ENCODE data around the gene C18orf32.
"Not testable (repeated sequence)": the region's sequence is repeated elsewhere in the genome, so short reads cannot be mapped to it uniquely, and the experiment has no call there.

C18orf32 gene

DNA sequence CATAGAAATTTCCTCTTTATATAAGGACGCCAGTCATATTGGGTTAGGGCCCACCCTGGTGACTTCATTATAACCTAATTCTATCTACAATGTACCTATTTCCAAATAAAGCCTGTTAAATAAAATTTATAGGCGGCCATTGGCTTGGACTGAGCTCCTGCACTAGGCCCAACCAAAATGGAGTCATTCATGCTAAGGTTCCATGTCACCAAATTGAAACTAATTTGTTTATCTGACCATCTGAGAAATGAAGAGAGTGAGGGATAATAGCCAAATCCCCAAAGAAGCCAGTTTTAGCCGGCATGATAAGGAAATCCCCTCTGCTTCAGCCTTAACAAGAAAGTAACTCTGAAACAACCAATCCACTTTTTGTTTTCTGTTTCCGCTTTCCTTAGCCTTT, 19.4 kb downstream of the C18orf32 start:
- DNase-seq (ENCODE audit: low read depth, low spot score) = no peak

DNA sequence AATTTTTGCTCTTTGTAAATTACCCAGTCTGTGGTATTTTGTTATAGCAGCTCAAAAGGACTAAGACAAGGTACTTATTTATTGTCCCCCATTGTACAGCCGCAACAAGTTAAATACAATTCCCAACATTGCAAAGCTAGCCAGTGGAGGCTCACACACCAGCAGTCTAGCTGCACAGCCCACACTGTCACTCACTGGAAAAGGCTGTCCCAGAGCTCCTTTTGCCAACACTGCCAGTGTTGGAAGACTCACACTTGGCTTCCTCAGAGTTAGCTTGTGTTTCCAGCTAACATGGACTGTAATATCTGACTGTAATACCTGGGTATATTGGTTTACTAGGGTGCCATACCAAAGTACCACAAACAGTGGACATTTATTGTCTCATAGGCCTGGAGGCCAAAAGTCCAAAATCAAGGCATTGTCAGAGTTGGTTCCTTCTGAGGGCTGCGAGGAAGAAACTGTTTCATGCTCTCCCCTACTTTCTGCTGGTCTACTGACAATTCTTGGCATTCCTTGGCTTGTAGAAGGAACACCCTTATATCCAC, 19.9 kb downstream of the C18orf32 start:
- no peak for DNase-seq (ENCODE audit: low read depth, low spot score)

DNA sequence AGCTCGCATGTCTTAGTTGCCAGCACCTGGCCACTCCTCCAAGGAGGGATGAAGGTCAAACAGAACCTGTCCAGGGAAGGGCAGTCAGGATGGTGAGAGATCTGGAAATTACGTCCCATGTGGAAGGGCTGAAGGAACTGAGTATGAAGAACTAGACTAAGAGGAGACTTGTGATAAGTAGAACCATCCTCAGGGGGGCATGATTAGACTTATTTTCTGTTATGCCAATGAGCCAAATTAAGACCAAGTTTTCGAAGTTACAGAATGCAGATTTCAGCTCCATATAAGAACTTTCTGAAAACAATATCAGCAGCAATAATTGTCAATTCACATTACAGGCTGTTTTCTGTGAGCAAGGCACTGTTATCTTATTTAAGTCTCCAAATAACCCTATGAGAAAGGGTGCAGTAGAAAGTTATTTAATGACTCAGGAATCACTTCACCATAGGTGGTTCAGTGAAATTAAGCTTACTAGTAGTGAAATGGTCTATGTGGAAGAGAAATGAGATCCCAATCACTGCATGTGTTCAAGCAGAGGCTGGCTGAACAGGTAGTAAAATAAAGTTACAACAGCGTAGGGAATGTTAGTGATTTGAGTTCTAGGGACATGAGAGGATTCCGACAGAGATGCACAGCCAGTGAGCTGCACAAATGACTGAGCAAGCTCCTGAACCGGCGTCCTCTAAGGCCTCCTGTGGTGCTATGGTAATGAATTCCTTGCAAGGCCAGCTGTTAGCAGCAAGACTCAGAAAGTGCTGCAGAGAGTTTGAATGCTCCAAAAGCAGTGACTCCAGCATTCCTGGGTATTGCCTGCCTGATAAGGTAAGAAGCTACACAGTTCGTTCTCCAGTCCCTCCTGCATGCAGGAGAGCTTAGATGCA, 22.1 kb downstream of the C18orf32 start:
- DNase-seq (ENCODE audit: low read depth, low spot score) = peak; percentile 84

DNA sequence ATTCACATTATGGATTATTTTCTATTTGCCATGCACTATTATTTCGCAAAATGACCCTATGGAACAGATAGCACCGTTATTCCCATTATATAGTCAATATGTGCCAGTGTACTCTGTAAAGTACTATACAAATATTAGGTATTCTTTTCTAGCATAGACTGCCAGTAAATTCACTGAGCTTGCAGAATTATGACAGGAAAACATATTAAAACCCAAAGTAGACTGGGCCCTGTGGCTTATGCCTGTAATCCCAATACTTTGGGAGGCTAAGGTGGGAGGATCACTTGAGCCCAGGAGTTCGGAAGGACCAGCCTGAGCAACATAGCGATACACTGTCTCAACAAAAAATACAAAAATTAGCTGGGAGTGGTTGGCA, 25.4 kb downstream of the C18orf32 start:
- no peak for DNase-seq (ENCODE audit: low read depth, low spot score)

DNA sequence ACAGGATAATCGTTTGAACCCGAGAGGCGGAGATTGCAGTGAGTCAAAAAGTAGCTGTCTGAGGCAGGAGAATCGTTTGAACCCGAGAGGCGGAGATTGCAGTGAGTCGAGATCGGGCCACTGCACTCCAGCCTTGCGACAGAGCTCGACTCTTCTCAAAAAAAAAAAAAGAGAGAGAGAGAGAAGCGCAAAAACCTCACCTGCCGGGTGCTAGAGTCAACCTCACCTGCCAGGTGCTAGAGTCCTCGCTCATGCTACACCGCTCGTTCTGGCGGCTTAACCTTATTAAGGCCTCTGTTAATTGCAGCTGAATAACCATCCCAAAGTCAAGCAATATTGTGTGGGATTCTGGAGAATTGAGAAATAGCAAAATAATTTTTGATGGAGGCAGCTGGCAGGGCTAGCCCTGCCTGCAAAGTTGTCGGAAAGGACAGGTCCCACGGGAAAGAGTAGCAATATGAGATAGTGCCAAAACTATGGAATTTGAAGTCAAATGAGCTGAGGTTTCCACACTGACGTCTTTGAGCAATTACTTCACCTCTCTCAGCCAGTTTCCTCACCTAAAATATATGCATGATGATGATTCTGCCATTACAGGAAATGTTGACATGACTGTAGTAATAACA, 25.9 kb downstream of the C18orf32 start:
- DNase-seq (ENCODE audit: low read depth, low spot score) = no peak

DNA sequence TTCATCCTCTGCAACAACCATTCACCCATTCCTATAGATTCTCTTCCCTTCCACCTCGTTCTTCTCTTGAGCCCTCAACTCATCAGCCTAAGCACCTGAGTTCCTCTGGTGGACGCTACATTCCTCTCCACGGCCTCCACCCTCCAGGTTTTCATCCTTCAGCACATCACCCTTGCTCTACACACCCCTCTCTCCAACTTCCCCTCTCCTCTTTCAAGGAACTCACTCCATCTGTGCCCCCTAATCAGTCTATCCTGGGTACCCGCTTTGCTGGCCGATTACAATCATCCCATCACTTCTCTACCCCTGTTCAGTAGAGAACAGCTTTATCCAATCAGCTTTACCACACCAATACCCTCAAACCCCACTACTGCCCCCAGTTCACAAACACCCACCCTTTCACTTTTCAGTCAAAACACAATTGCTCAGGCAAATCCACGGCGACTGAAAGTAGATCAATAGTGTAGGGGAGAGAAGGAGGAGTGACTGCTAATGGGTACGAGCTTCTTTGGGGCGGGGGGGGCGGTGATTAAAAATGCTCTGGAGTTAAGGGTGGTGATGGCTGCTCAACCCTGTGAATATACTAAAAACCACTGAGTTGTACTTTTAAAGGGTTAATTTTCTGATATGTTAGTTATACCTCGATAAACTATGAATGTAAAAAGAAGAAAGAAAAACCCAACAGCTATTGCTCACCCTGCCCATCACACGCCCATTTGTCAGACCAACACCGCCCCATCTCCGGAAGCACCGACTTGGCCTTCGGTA, 27.4 kb downstream of the C18orf32 start:
- DNase-seq (ENCODE audit: low read depth, low spot score) = no peak

DNA sequence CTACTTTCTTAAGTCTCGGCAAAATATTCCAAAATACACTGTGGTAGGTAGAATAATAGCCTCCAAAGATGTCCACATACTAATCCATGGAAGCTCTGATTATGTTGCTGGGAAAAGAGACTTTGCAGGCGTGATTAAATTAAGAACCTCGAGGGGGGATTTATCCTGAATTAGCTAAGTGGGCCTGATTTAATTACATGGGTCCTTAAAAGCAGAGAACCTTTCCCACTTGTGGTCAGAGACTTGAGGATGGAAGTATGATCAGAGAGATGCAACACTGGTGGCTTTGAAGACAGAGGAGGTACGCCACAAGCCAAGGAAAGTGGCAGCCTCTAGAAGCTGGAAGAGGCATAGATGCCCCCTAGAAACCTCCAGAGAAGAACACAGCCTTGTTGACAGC, 29.4 kb downstream of the C18orf32 start:
- DNase-seq (ENCODE audit: low read depth, low spot score) = no peak

DNA sequence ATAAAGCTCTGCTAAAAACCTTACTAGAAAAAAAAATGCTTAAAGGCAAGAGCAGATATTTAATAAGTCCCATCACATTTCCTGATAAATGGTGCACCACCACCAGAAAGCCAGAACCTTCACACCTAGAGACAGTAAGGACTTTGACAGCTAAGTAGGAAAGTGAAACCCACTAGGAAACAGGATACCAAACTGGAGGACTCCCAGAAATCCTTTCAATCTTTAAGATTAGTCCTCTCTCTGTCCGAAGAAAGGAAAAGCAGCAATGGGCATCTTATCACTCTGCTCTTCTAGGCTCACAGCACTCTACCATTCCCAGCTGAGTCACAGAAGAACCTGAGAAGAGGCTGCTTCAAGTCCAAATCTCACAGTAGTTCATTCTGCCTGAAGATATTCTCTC, 30.2 kb downstream of the C18orf32 start:
- no peak for DNase-seq (ENCODE audit: low read depth, low spot score)

DNA sequence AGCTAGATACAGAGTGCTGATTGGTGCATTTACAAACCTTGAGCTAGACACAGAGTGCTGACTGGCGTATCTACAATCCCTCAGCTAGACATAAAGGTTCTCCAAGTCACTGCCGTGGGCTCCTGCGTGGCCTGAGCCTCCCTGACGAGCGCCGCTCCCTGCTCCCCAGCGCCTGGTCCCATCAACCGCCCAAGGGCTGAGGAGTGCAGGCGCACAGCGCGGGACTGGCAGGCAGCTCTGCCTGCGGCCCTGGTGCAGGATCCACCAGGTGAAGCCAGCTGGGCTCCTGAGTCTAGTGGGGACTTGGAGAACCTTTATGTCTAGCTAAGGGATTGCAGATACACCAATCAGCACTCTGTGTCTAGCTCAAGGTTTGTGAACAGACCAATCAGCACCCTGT, 34.5 kb downstream of the C18orf32 start:
- DNase-seq (ENCODE audit: low read depth, low spot score) = not testable (repeated sequence)

DNA sequence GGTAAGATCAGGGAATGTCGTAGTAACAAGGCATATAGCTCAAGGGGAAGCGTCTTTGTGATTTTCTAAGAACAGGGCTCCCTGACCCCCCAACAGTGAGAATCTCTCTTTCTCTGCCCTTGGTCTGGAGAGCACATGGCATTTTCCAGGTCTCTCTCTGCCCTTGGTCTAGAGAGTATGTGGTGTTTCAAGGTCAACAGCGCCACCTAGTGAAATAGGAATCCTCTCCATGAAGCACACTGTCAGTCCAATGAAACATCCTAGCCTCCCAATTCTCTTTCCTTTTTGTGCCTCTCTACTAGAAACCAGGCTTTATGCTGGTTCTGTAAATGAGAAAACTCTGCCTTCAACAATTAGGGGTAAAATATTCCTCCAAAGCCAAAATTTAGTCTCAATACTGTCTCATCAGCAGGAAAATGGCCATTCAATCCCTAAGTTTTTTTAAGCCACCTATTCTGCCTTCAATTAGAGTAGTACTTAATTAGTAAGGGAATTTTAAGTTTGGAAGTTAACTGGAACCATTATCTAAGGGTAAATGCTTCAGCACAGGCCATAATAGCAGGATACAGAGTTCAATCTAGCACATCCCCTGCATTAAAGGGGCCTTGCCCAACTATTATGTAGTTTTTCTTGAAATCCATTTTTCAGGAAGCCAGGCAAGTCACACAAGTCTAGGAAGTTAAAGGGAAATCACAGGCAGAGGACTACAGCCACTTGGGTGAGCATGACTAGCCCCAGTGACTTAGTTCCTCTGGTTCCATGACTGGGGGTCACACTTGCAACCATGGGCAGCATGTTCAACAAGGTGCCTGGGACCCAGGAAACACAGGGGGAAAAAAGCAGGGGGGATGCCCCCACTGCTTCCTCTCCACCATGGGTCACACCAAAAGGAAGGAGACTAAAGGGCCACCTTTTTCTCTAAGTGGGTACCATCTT, 39.0 kb downstream of the C18orf32 start:
- DNase-seq (ENCODE audit: low read depth, low spot score) = peak; percentile 81

DNA sequence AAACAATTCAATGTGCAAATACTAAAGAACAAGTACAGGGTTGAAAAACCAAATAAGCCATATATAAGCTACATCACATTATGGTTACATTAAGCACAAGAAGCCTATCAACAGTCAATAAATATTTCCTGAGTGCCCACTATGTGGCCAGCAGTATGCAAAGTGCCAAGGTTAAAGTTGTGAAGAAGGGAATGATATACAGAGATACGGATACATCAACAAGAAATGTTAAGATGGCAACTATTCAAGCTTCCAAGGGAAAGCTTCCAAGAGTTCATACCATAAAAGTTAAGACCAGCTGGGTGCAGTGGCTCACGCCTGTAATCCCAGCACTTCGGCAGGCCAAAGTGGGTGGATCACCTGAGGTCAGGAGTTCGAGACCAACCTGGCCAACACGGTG, 40.6 kb downstream of the C18orf32 start:
- no peak for DNase-seq (ENCODE audit: low read depth, low spot score)

DNA sequence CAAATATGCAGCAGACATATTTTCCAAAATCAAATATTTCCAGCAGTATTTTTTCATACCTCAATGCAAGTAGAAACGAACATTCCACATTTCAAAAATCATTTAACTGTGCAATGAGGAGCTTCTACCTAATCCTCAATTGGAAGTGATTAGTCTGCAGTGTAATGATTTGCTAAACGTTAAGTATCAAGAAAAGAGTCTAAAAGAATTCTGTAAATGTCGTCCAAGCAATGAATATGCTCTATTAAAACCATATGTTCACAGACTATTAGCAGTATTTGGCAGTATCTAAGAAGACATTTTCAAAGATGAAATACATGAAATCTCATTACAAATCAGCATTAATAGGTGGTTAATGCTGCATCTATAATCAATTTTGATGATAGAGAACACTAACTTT, 42.5 kb downstream of the C18orf32 start:
- no peak for DNase-seq (ENCODE audit: low read depth, low spot score)

DNA sequence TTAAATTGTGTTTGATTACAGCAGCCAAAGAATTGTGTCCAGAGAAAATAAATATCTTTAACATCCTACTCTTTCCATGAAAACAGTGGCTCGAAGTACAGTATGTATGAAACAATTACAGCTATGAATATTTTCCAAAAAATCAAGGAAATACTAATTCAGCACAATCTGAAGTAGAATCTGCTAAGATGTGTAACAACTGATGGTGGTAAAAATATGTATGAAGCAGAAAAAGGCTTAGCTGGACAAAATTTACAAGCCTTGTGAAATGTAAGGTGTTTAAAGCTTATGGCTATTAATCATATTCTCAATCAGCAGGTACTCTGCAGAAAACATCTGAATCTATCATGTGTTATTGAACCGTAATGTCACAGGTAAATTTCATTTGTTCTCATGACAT, 43.2 kb downstream of the C18orf32 start:
- DNase-seq (ENCODE audit: low read depth, low spot score) = no peak

DNA sequence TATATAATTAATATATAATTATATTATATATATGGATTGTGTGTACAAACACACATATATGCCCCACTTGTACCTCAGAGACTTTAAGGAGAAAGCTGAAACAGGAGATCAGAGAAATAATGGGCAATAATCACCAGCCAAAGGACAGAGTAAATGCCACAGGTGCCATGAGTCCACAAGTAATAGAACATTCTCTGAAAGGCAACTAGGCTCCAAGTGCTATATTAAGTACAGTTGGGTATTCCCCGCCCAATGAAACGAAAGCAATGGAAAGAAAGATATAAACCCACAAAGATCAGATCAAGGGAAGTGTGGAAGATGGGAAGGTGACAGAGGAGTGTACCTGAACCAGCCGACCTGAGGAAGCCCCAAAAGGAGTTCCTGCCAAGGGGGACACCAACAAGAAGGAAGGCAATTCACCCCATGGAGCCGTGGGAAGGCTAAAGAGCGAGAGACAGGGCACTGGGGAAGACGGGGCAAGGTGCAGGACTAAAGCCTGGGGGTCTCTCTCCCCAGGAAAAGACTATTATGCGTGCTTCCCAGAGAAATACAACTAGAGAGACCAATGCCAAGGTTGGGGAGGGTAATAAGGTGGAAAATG, 45.6 kb downstream of the C18orf32 start:
- no peak for DNase-seq (ENCODE audit: low read depth, low spot score)

DNA sequence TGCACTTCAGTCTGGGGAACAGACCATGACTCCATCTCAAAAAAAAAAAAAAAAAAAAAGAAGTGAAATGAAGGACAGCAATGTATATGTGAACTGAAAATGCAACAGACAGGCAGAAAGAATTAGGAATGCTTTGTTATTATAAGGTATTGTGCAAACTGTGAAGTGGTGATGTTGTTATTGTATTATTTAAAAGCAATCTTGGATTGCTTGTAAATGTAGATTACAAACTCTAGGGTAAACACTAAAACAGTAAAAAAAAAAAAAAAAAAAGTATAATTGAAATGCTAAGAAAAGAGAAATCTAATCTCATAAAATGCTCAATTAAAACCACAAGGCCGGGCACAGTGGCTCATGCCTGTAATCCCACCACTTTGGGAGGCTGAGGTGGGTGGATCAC, 51.9 kb downstream of the C18orf32 start:
- no peak for DNase-seq (ENCODE audit: low read depth, low spot score)

DNA sequence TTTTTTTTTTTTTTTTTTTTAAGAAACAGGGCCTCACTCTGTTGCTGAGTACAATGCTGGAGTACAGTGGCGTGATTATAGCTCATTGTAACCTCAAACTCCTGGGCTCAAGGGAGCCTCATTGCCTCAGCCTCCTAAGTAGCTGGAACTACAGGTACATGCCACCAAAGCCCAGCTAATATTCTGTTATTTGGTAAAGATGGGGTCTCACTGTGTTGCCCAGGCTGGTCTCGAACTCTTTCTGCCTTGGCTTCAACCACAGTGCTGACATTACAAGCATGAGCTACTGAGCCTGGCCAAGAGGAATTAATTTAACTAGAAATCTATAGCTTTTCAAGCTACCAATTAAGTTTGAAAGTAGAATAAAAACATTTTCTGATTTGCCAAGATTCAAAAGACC, 54.4 kb downstream of the C18orf32 start:
- DNase-seq (ENCODE audit: low read depth, low spot score) = no peak

DNA sequence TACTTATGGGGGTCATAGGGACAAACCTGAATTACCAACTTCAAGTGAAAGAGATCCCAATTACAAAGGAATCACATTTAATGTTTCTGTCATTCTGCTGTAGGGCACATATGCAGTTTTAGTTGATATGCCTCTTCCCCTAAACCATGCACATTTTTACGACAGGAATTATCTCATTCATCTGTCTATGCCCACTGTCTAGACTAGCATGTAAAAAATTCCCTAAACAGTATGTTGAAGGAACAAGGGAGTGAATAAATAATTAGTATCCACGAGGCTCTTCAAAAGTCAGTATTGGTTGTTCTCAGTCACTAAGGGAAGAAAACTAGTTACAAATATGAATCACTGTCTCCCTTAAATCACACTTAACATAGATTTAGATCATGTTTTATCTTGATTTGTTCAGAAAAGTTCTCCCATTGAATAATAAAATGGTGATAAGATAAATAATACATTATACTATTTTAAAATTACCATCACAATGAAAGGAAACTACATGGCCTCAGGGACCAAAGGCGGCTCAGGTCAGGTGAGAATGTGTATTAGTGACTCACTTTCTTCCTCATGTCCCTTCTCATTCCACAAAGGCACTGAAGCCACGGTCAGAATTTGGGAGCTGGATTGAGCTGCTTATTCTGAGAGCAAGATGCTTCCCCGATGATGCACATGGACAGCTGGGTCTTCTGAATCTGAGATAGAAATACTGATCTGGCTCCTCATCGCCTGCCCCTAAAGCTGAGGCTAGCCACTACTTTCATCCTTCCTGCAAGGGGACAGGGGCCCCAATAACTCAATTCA, 55.7 kb downstream of the C18orf32 start:
- DNase-seq (ENCODE audit: low read depth, low spot score) = no peak
